ENCODE data around the gene HPN.

The HPN gene

GRCh38 chr19:35042954-35043604 lies 1.6 kb downstream of the HPN start:
- no peak for DNase-seq (ENCODE audit: low spot score)
- peak overlapping the region; percentile 29 for H2AFZ ChIP-seq (ENCODE audit: low read length)
- H2BK15ac ChIP-seq (ENCODE audit: low read length) = no peak overlapping the region
- peak overlapping the region; percentile 15 for H3K9ac ChIP-seq (ENCODE audit: low read depth, low read length, poor library complexity)
- H3K23ac ChIP-seq (ENCODE audit: low read depth, low read length, poor library complexity) = no peak overlapping the region
- H3K18ac ChIP-seq (ENCODE audit: low read length) = no peak overlapping the region
- H3K27me3 ChIP-seq (ENCODE audit: control insufficient read depth in 3 of 3, insufficient read depth in 3 of 3, low read depth in 1 of 3, low read length in 3 of 3) = peaks cover 0 to 10% (median 0%) of the 10 kb centered on the region in 3 experiments
- H4K8ac ChIP-seq (ENCODE audit: low read depth, low read length) = no peak overlapping the region
- peaks cover 2% of the 10 kb centered on the region for H3K79me1 ChIP-seq (ENCODE audit: low read depth, low read length)
- no peak overlapping the region for H3K4ac ChIP-seq (ENCODE audit: low read length)
- no peaks in the 10 kb centered on the region for H3K9me3 ChIP-seq (replicated peaks in 1 of 2; ENCODE audit: control insufficient read depth in 2 of 2, insufficient read depth in 1 of 2, low read depth in 1 of 2, low read length in 2 of 2)
- H3K36me3 ChIP-seq (replicated peaks in 1 of 2; ENCODE audit: control insufficient read depth in 2 of 2, insufficient read depth in 2 of 2, low read length in 2 of 2) = no peaks in the 10 kb centered on the region
- H4K91ac ChIP-seq (ENCODE audit: low read depth, low read length, poor library complexity) = no peak overlapping the region
- H3K4me2 ChIP-seq (ENCODE audit: insufficient read depth, low read length, poor library complexity, severe bottlenecking) = no peak overlapping the region
- H3K4me3 ChIP-seq (ENCODE audit: low read length in 2 of 2) = no peak overlapping the region
- H3K27ac ChIP-seq (replicated peaks; ENCODE audit: low read length) = no peak overlapping the region
- H2AK5ac ChIP-seq (ENCODE audit: low read depth, low read length) = peak overlapping the region; percentile 97
- H2BK12ac ChIP-seq (ENCODE audit: low read length) = no peak overlapping the region
- H2BK5ac ChIP-seq (ENCODE audit: low read length) = peak overlapping the region; percentile 15
- H2BK120ac ChIP-seq (ENCODE audit: low read depth, low read length) = no peak overlapping the region
- no peak overlapping the region for H3K14ac ChIP-seq (ENCODE audit: low read length)
- H3K4me1 ChIP-seq (ENCODE audit: control insufficient read depth in 2 of 2, insufficient read depth in 1 of 2, low read depth in 1 of 2, low read length in 2 of 2) = peaks cover 14 to 17% of the 10 kb centered on the region in 2 donors
- WGBS, 2 donors (ENCODE audit: extremely low coverage in 2 of 2, insufficient read length in 2 of 2, insufficient replicate concordance in 1 of 2) = no CpG with 5 or more reads among the region's 14 CpGs

GRCh38 chr19:35043906-35044305 lies 2.4 kb downstream of the HPN start:
- Histone ChIP-seq H3K27me3 (ENCODE audit: control insufficient read depth in 3 of 3, insufficient read depth in 3 of 3, low read depth in 1 of 3, low read length in 3 of 3) (peaks cover 0 to 10% (median 0%) of the 10 kb centered on the region in 3 experiments), H2BK15ac (ENCODE audit: low read length) (peak overlapping the region; percentile 72), H3K14ac (ENCODE audit: low read length) (no peak overlapping the region), H4K8ac (ENCODE audit: low read depth, low read length) (no peak overlapping the region), H3K4me2 (ENCODE audit: insufficient read depth, low read length, poor library complexity, severe bottlenecking) (no peak overlapping the region), H3K4me3 (ENCODE audit: low read length in 2 of 2) (no peak overlapping the region), H2BK120ac (ENCODE audit: low read depth, low read length) (no peak overlapping the region), H4K91ac (ENCODE audit: low read depth, low read length, poor library complexity) (no peak overlapping the region), H3K23ac (ENCODE audit: low read depth, low read length, poor library complexity) (peak overlapping the region; percentile 3), H2BK12ac (ENCODE audit: low read length) (no peak overlapping the region), H3K18ac (ENCODE audit: low read length) (no peak overlapping the region), H3K4me1 (ENCODE audit: control insufficient read depth in 2 of 2, insufficient read depth in 1 of 2, low read depth in 1 of 2, low read length in 2 of 2) (peaks cover 16 to 17% of the 10 kb centered on the region in 2 donors), H3K36me3 (replicated peaks in 1 of 2; ENCODE audit: control insufficient read depth in 2 of 2, insufficient read depth in 2 of 2, low read length in 2 of 2) (no peaks in the 10 kb centered on the region), H2BK5ac (ENCODE audit: low read length) (peak overlapping the region; percentile 15), H3K79me1 (ENCODE audit: low read depth, low read length) (peaks cover 2% of the 10 kb centered on the region), H3K9me3 (replicated peaks in 1 of 2; ENCODE audit: control insufficient read depth in 2 of 2, insufficient read depth in 1 of 2, low read depth in 1 of 2, low read length in 2 of 2) (no peaks in the 10 kb centered on the region), H2AFZ (ENCODE audit: low read length) (no peak overlapping the region), H3K9ac (ENCODE audit: low read depth, low read length, poor library complexity) (no peak overlapping the region), H3K27ac (replicated peaks; ENCODE audit: low read length) (no peak overlapping the region), H3K4ac (ENCODE audit: low read length) (no peak overlapping the region), H2AK5ac (ENCODE audit: low read depth, low read length) (peak overlapping the region; percentile 97)
- no peak for DNase-seq (ENCODE audit: low spot score)
- WGBS, 2 donors (ENCODE audit: extremely low coverage in 2 of 2, insufficient read length in 2 of 2, insufficient replicate concordance in 1 of 2) = no CpG with 5 or more reads among the region's 14 CpGs

- peak; percentile 68 for DNase-seq (ENCODE audit: low spot score)
- H2AK5ac ChIP-seq (ENCODE audit: low read depth, low read length) = no peak overlapping the region
- H3K4ac ChIP-seq (ENCODE audit: low read length) = no peak overlapping the region
- peak overlapping the region; percentile 15 for H3K14ac ChIP-seq (ENCODE audit: low read length)
- no peaks in the 10 kb centered on the region for H3K9me3 ChIP-seq (replicated peaks in 1 of 2; ENCODE audit: control insufficient read depth in 2 of 2, insufficient read depth in 1 of 2, low read depth in 1 of 2, low read length in 2 of 2)
- no peak overlapping the region for H3K27ac ChIP-seq (replicated peaks; ENCODE audit: low read length)
- H4K91ac ChIP-seq (ENCODE audit: low read depth, low read length, poor library complexity) = no peak overlapping the region
- WGBS, 2 donors (ENCODE audit: extremely low coverage in 2 of 2, insufficient read length in 2 of 2, insufficient replicate concordance in 1 of 2) = no CpG with 5 or more reads among the region's 9 CpGs
- no peak overlapping the region for H3K4me2 ChIP-seq (ENCODE audit: insufficient read depth, low read length, poor library complexity, severe bottlenecking)
- no peak overlapping the region for H4K8ac ChIP-seq (ENCODE audit: low read depth, low read length)
- no peaks in the 10 kb centered on the region for H3K36me3 ChIP-seq (replicated peaks in 1 of 2; ENCODE audit: control insufficient read depth in 2 of 2, insufficient read depth in 2 of 2, low read length in 2 of 2)
- peaks cover 2% of the 10 kb centered on the region for H3K79me1 ChIP-seq (ENCODE audit: low read depth, low read length)
- no peak overlapping the region for H3K4me3 ChIP-seq (ENCODE audit: low read length in 2 of 2)
- H3K9ac ChIP-seq (ENCODE audit: low read depth, low read length, poor library complexity) = no peak overlapping the region
- peak overlapping the region; percentile 3 for H3K23ac ChIP-seq (ENCODE audit: low read depth, low read length, poor library complexity)
- H2AFZ ChIP-seq (ENCODE audit: low read length) = no peak overlapping the region
- H2BK5ac ChIP-seq (ENCODE audit: low read length) = no peak overlapping the region
- no peak overlapping the region for H2BK120ac ChIP-seq (ENCODE audit: low read depth, low read length)
- peaks cover 18 to 22% of the 10 kb centered on the region in 2 donors for H3K4me1 ChIP-seq (ENCODE audit: control insufficient read depth in 2 of 2, insufficient read depth in 1 of 2, low read depth in 1 of 2, low read length in 2 of 2)
- H3K27me3 ChIP-seq (ENCODE audit: control insufficient read depth in 3 of 3, insufficient read depth in 3 of 3, low read depth in 1 of 3, low read length in 3 of 3) = peaks cover 0 to 8% (median 0%) of the 10 kb centered on the region in 3 experiments
- peak overlapping the region; percentile 31 for H3K18ac ChIP-seq (ENCODE audit: low read length)
- H2BK12ac ChIP-seq (ENCODE audit: low read length) = no peak overlapping the region
- no peak overlapping the region for H2BK15ac ChIP-seq (ENCODE audit: low read length)
Measured at GRCh38 chr19:35044317-35045117, 3.0 kb downstream of the HPN start.

- Histone ChIP-seq H3K9me3 (replicated peaks in 1 of 2; ENCODE audit: control insufficient read depth in 2 of 2, insufficient read depth in 1 of 2, low read depth in 1 of 2, low read length in 2 of 2) (no peaks in the 10 kb centered on the region), H3K79me1 (ENCODE audit: low read depth, low read length) (no peaks in the 10 kb centered on the region), H3K4ac (ENCODE audit: low read length) (no peak overlapping the region), H3K23ac (ENCODE audit: low read depth, low read length, poor library complexity) (peak overlapping the region; percentile 69), H3K14ac (ENCODE audit: low read length) (peak overlapping the region; percentile 9), H3K36me3 (replicated peaks in 1 of 2; ENCODE audit: control insufficient read depth in 2 of 2, insufficient read depth in 2 of 2, low read length in 2 of 2) (no peaks in the 10 kb centered on the region), H3K4me1 (ENCODE audit: control insufficient read depth in 2 of 2, insufficient read depth in 1 of 2, low read depth in 1 of 2, low read length in 2 of 2) (peaks cover 11 to 14% of the 10 kb centered on the region in 2 donors), H4K8ac (ENCODE audit: low read depth, low read length) (no peak overlapping the region), H2BK5ac (ENCODE audit: low read length) (no peak overlapping the region), H3K18ac (ENCODE audit: low read length) (peak overlapping the region; percentile 3), H2BK12ac (ENCODE audit: low read length) (no peak overlapping the region), H3K27me3 (ENCODE audit: control insufficient read depth in 3 of 3, insufficient read depth in 3 of 3, low read depth in 1 of 3, low read length in 3 of 3) (peaks cover 0 to under 1% (median 0%) of the 10 kb centered on the region in 3 experiments), H2AK5ac (ENCODE audit: low read depth, low read length) (peak overlapping the region; percentile 6), H3K4me2 (ENCODE audit: insufficient read depth, low read length, poor library complexity, severe bottlenecking) (no peak overlapping the region), H2BK120ac (ENCODE audit: low read depth, low read length) (no peak overlapping the region), H3K27ac (replicated peaks; ENCODE audit: low read length) (no peak overlapping the region), H4K91ac (ENCODE audit: low read depth, low read length, poor library complexity) (peak overlapping the region; percentile 47), H2BK15ac (ENCODE audit: low read length) (no peak overlapping the region), H2AFZ (ENCODE audit: low read length) (no peak overlapping the region), H3K4me3 (ENCODE audit: low read length in 2 of 2) (no peak overlapping the region), H3K9ac (ENCODE audit: low read depth, low read length, poor library complexity) (no peak overlapping the region)
- DNase-seq (ENCODE audit: low spot score) = no peak
- WGBS, 2 donors (ENCODE audit: extremely low coverage in 2 of 2, insufficient read length in 2 of 2, insufficient replicate concordance in 1 of 2) = no CpG with 5 or more reads among the region's 10 CpGs
Measured at GRCh38 chr19:35045667-35046300, 4.3 kb downstream of the HPN start.
